HG03103 (cell line): ENCODE results near the gene PRICKLE4.

ENCODE experiments used
- ATAC-seq: cut with Tn5 transposase; IDR thresholded peaks from one replicate; pipeline ENCODE4 v1.9.1; 2021; ENCODE audit warnings: low read depth; ENCODE audit not compliant: unreplicated experiment

The PRICKLE4 gene, protein sequence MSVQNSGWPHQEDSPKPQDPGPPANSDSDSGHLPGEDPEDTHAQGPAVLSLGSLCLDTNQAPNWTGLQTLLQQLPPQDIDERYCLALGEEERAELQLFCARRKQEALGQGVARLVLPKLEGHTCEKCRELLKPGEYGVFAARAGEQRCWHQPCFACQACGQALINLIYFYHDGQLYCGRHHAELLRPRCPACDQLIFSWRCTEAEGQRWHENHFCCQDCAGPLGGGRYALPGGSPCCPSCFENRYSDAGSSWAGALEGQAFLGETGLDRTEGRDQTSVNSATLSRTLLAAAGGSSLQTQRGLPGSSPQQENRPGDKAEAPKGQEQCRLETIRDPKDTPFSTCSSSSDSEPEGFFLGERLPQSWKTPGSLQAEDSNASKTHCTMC

GRCh38 chr6:41780551-41781365 lies at the start of gene PRICKLE4:
Gene PRICKLE4, plus strand, starts transcription at chr6:41780782. Its CDS starts 2,692 bp downstream, at chr6:41783474.
- ATAC-seq = peak; percentile 8

DNA sequence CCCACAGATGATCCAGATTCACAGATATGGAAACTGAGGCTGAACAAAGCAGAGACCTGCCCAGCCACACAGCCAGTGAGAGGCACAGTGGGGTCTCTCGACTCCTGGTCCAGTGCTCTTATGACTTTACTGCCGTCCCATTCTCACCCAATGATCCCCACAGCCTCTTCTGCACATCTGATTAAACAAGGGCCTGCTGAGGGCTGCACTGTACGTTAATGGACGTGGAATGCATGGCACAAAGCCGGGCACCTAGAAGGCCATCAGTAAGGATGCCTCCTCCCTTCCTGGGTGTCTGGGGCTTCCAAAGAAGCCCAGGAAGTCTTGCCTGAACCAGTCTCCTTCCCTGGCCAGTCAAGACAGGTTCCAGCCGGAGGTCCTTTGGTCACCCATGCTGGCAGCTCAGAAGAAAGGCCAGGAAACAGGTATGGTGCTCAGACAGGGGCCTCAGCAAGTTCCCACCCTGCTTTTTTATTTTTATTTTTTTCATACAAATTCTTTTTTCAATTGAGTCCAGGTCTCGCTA lies 49.0 kb upstream of the PRICKLE4 start:
- no peak for ATAC-seq

DNA sequence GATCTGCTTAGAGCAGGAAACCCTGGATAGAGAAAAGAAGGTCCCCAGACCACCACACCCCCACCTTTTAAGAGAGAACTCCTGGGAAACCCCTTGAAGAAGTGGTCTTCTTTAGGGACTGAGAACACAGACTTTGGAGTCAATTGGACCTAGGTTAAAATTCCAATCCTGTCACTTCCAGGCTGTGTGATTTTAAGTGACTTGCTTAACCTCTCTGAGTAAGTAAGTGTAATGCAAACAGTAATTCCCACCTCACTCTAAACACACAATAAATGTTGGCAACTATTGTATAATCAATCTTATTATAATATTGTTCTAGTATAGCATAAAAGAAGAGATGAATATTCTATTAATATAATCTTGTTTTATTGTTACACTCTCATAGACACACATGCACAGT lies 48.4 kb upstream of the PRICKLE4 start:
- no peak for ATAC-seq

DNA sequence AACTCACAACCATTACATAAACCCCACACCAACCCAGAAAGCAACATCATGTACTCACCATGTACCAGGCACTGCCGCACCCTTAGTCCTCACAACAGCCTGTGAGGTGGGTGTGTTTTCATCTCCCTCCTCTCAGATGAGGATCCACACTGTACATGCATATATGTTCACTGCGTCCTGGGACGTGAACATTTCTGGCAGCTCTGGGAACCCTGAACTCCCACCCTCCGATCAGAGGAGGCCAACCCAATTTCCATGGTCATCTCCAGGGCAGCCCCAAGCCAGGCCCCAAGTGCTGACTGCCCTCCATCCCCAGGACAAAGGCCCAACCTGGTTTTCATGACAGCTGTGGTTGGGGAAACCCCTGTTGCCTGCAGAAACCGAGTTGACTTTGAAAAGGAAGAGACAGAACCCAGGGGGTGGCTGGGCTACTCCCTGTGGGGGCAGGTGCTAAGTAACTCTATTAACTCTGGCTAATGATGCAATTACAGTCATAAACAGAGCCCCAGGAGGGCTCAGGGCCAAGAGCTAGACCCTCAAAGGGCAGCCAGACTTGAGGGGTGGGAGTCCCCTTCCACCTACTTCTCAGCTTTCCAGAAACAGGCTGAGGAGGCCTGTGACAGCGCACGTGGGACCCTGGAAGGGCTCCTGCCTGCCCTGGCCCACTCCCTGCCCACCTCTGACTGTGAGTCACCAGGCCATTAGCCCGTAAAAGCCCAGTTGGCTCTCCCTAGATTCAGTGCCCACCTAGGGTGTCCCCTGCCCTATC lies 47.8 kb upstream of the PRICKLE4 start:
- ATAC-seq = no peak

DNA sequence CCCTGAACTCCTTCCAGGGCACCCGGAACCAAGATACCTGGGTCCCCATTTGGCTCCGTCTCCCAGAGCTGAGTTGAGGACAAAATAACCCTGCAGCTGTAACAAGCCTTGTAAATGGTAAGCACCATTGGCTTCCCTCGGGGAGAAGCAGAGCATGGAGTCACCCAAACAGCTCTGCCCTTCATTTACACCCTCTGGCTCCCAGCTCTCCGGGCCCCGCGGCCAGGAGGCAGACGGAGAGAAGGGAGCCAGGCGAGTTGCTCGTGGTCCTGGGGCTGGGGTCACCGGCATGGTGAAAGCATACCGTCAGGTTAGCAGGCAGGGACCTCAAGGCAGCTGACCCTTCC lies 47.2 kb upstream of the PRICKLE4 start:
- no peak for ATAC-seq

- peak; percentile 43 for ATAC-seq
These were observed 46.6 kb upstream of the PRICKLE4 start for GRCh38 chr6:41733707-41734665.

DNA sequence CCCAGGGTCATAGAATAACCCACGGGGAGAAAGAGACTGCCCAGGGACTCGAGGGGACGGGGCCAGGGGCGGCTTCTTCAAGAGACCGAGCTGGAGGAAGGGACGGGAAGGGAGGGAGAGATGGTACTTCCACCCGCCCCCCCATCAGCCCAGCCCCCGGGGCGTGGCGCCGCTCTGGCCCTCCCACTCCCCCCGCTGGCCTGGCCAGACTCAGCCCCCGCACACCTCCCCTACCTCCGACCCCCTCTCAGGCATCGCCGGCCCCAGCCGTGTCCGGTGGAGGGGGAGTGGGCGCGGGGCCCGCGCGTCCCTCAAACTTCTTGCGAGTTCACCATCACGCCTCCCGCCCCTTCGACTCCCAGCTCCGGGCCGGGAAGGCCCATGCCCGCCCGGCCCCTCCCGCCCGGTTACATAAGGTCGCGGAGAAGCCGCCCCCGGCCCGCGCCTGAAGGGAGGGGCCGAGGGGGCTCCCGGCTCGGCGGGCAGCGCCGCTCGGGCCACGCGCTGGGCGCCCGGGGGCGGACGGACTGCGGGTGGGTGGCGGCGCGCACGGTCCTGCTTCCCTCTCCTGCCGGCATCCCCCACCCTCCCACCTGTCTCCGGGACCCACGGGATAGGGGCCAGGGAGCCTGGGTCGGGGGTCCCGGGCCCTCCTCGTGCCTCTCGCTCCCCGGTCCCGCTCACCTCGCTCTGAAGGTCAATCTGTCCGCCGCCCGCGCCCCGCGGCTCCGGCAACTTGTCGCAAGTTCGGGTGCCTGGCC lies 45.7 kb upstream of the PRICKLE4 start:
- ATAC-seq = no peak

- peak; percentile 46 for ATAC-seq
These were observed 45.0 kb upstream of the PRICKLE4 start, which contains the start of gene TFEB for GRCh38 chr6:41735427-41736185. Gene TFEB, minus strand, starts transcription at chr6:41735608. Its CDS starts 44,395 bp downstream, at chr6:41691213.

DNA sequence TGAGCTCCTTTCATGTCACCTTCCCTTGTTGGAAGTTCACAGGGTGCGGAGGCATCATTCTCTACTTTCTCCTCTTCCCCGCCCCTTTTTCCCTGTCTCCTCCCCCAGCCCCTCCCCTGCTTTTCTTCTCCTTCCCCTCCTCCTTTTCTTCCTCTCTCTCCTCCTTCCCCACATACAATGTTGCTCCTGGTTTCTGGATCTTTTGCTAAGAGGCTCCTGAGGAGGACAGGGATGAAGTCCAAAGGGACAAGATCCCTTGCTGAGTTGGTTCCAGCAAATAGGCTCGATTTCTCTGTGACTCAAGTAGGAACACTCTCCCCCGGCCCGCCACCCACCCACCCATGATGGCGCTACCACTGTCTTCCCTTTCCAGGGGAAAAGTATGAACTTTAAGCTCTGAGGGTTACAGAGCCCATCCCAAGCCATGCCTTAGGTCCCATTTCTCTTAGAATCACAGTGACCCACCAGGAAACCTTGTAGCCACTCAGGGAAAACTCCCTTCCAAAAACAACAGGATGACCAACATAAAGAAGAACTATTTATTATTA lies 44.3 kb upstream of the PRICKLE4 start:
- no peak for ATAC-seq

DNA sequence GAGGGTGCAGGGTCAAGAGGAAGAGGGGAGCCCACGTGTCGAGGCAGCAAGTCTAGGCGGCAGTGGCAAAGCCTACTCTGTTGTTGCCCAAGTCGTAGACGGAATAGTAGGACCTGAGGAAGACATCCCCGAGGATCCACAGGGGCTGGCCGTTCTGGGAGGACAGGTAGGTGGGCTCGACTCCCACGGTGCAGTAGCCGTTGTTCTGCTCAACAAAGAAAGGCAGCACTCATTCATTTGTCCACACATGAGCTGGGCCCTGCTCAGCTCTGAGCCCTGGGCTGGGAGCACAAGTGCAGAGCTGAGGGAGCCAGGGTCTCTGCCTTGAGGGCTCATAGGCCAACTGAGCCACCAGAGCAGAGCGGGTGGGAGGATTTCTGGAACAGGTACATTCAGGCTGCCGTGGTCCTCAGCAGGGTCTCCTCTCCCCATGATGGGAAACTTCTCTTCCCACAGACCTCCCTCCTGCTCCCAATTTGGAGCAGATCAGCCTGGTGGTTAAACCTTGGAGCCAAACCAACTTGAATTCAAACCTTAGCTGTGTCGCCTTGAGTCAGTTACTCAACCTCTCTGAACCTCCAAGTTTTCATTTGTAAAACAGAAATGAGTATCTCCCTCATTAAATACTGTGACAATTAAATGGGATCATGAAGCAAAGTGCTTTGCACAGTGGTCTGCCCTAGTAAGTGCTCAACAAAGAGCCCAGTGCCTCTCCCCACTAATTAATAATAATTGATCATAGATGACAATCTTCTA lies 43.6 kb upstream of the PRICKLE4 start:
- no peak for ATAC-seq

DNA sequence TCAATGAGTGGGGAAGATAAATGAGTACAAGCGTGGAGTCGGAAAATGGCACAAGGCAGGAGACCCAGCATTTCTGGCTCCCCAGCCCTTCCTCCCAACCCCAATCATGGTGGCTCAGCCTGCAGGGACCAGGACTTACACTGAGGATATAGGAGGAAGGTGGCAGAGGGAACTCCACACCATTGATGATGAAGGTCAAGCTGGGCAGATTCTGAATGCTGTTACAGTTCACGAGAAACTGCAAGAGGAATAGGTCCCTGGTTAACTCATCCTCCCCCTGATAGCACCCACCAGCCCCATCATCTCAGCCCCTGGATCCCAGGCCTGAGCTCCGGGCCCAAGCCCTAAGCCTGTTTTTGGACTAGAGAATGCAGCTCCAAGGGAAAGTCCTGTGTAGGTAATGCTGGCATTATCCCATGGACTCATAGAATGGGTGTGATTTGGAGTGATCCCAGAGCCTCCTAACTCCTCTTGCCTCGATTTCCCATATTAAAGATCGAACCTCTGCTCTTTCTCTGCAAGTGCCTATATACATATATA lies 42.9 kb upstream of the PRICKLE4 start:
- ATAC-seq = no peak

DNA sequence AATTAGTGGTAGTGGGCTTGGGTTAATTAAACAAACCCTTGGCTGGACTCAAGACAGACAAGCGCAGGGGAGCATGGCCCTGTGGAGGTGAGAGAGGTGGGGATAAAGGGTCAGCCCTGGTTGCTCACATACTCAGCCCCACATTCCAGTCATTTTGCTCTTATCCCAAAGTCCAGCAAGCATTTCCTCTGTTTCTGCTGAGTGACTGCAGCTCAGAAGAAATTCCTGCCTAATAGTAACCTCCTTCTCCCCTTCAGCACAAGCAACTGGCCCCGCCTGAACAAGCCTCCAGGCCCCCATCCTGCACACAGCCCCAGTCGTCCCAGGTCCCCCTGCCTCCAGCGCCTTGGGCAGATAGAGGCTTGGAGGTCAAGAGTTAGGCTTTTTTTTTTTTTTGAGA lies 41.5 kb upstream of the PRICKLE4 start:
- no peak for ATAC-seq

DNA sequence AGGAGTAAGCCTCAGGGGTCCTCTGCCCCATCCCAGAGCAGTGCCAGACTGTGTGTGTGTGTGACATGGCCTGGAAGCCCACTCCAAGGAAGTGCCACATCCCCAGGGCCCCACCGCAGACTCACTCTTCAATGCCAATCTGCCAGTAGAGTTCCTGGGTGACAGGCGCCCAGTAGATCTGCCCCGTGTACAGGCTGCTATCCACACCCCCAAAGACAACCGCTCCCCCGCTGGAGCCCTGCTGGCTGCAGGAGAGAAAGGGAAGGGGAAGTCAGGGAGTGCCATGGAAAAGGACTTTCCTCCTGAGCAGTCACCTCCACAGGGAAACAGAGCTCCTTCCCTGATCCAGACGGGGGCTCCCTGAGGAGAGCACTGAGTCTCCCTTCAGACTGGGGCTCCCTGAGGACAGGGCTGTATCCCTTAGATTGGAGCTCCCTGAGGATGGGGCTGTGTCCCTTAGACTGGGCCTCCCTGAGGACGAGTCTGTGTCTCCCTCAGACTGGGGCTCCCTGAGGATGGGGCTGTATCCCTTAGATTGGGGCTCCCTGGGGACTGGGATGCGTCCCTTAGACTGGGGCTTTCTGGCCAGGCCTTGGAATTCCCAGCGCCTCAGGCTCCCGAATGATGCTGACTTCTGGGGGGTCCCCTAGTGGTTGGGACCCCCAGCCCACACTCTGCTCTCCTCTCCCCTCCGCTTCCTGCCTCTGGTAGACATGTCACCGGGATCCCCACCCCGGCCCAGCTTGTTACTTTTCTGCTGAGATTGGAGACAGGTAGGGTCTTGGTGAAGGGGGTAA lies 40.0 kb upstream of the PRICKLE4 start:
- ATAC-seq = no peak

DNA sequence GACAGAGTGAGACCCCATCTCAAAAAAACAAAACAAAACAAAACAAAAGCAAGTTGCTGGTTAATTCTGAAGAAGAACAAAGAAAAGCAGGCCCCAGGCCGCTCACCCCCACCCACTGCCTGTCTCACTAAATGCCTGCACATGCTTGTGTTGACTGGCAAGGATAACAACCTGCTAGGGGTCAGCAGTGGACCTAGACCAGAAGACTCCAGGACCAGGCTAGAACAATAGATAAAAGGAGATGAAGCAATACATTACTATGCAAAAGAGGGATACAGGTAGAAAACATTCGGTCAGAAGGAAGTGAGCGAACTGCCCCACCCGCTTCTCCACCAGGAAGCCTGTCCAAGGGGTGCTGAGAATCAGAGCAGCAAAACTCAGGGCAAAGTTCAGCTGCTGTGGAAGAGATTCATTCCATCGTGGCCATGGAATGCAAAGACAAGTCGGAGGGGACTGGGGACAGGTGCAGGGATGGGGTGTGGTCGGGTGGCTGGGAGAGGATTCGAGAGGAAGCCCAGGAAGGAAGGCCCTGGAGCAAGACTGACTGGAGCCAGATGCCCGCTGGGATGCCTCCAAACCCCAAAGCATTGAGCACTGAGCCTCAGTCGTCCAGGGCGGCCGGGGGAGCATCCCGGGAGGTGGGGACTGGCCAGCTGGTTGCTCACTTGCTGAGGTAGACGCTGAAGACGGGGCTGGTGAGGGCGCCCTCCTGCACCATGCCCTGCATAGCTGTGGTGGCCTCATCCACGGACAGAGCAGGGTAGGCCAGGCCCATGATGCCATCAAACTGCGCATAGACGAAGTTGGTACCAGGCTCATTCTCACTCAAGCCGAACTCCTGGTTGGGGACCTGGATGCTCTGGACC lies 38.7 kb upstream of the PRICKLE4 start:
- no peak for ATAC-seq
